ENCODE measurements around the gene TUBB1. TPM values are rescaled to one million over a fixed set of nuclear protein-coding genes. Genes with fewer than 3 reads are reported as not detected.
A peak's percentile ranks its signal among the peaks of the same experiment; 100 is the strongest.
"Not testable (repeated sequence)": the region's sequence is repeated elsewhere in the genome, so short reads cannot be mapped to it uniquely, and the experiment has no call there.

The TUBB1 gene
- polyA plus RNA-seq, 1 donor from 2014 or later: 7.8 TPM

DNA sequence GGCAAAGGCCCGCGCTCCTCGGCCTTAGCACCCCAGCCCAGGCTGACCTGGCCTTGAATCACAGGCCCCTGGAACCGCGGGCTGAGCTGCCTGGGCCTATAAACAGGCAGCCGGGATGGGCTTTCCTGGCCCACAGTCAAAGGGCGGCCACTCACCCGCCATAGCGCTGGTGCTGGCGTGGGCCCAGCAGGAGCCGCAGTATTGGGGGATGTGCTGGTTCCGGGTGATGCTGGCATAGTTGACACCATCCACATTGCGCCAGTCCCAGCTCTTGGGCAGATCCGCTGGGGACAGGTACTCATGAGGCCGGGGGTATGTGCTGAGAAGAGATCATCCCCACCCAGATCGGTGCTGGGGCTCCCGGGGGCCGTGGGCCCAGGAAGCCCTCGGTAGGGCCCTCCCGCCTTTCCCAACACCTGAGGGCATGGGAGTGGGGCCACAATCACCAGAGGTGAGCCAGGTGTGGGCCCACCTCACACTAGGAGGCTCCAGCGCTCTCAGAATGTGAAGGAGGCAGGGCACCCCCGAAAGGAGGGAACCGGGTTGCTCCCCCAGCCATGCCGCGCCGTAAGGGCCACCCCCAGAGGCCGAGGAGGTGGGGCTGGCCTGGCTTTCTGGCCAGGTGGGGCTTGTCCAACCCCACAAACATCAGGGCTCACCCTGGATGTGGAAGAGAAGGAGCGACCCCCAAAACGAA lies 12.9 kb upstream of the TUBB1 start:
- peaks cover 29 to 37% (median 31%) of the 10 kb centered on the region in 3 donors for H3K4me1 Mint-ChIP-seq
- H3K27me3 Mint-ChIP-seq: no peaks in the 10 kb centered on the region
- H3K36me3 Mint-ChIP-seq: peaks cover 8% of the 10 kb centered on the region
- H3K4me3 Mint-ChIP-seq: peak overlapping the region; percentile 89 to 97 (median 94)
- no peaks in the 10 kb centered on the region for H3K9me3 Mint-ChIP-seq
- peak overlapping the region; percentile 95 to 99 (median 97) for H3K27ac Mint-ChIP-seq

DNA sequence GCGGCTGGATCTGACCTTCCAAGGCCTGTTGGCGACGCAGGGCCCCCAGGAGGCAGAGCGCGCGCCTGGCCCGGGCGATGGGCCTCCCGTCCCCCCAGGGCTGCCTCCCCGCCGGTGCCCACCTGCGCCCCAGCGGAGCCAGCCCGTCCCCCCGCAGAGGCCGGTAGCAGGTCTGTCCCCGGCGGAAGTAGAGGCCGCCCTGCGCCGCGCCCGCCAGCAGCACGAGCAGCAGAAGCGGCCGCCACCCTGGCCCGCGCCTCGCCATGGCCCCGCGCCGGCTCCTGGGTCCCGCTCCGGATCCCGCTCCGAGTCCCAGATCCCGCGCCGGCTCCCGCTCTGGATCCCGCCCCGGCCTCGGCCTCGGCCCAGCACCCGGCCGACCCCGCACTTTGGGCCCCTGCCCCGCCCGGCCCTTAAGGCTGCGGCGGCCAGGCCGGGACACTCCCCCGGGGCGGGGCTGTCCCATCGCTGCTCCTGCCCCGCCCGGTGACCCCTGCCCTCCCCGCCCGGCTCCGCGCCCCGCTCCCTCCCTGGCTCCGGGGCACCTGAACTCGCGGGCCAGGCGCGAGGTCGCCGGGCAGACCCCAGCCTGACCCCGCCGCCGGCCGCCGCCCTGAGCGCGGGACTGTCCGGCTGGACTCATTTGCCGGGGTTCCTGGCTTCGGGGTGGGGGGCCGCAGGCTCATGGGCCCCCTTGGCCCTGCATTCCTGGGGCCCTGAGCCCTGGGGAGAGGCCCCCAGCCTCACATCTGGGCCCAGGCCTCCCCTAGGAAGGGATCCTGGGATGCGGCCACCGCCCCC lies 12.2 kb upstream of the TUBB1 start, which contains the start of gene CTSZ:
CTSZ (minus strand) TSS at position 391 of the 801 bp plus-strand sequence; CDS start at position 265, 126 bp downstream.
- Mint-ChIP-seq H3K4me3 (peak within 1 kb of the TSS; percentile 95 to 100 (median 98)), H3K36me3 (peaks cover 11% of the 10 kb centered on the region), H3K9me3 (no peaks in the 10 kb centered on the region), H3K27me3 (no peaks in the 10 kb centered on the region), H3K4me1 (peaks cover 31 to 38% (median 32%) of the 10 kb centered on the region in 3 donors), H3K27ac (peak within 1 kb of the TSS; percentile 96 to 99 (median 97))

DNA sequence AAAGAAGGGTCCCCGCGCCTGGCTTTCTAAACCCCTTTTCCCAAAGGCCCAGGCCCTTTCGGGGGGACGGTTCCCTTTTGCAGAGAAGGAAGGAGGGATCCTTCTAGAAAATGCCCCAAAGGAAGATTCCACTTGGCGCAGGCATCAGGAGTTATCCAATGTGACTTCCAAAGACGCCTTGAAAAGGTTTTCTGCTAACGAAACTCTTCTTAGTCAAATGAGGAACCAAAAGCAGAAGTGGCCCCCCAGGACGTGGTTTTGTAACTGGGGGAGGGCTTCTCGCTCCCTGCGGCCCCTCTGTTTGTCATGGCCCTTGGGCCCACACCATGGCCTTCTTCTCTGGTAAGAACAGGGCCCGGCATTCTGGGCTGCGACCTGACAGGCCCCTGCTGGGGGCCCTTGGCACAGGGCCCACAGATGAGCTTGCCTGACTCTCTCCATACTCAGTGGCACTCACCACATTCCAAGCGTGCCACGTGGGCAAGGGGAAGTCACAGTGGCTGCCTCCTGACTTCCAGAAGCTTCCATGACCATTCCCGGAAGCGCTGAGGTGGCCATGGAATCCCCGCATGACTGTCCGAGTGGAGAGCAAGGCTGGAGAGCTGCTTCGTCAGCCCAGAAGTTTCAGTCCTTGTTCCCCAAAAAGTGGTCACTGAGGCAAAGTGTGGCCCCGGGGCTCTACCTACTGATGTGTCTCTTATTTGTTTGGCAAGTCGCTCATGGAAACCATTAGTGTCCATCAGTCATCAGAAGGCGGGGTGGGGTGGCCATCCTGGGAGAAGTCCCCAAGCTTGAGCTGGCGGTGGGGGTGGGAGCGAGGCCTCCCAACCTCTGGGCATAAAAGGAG lies 11.3 kb upstream of the TUBB1 start:
- Mint-ChIP-seq H3K4me3 (peak overlapping the region; percentile 95 to 100 (median 96)), H3K9me3 (no peaks in the 10 kb centered on the region), H3K4me1 (peaks cover 23 to 42% (median 29%) of the 10 kb centered on the region in 3 donors), H3K27ac (peak overlapping the region; percentile 86 to 96 (median 96)), H3K36me3 (peaks cover 11% of the 10 kb centered on the region), H3K27me3 (no peaks in the 10 kb centered on the region)

DNA sequence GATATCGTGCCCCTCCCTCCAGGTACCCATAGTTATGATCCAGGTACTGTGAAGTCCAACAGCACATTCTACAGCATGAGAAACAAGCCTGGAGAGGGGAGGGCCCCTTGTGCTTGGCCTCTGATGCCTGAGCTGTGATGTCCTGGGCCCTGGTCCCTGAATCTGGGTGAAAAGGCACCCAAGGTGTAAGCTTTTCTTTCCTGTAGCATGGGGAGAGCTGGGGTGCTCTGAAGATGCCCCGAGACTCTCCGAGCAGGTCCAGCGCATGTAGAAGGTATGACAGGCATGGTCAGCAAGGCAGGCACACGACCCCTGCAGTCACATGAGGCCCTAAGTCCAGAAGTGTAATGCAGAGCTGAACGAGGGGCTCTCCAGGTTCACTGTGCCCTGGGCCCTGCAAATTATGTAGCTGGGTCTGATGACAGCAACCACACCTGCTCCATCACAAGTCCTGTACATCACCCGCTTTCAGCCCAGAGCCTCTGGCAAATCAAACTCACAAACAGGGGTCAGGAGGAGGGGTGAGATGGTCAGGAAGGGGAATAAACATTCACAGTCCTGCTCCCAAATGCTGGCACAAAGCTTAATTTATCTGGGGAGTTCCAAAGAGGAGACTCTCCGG lies 10.4 kb upstream of the TUBB1 start:
- Mint-ChIP-seq H3K36me3 (peaks cover 9% of the 10 kb centered on the region), H3K27ac (peak overlapping the region; percentile 86 to 96 (median 96)), H3K27me3 (no peaks in the 10 kb centered on the region), H3K4me3 (peak overlapping the region in 3 of 4 donors; percentile 73 to 98 (median 73)), H3K4me1 (peaks cover 19 to 33% (median 25%) of the 10 kb centered on the region in 3 donors), H3K9me3 (no peaks in the 10 kb centered on the region)

DNA sequence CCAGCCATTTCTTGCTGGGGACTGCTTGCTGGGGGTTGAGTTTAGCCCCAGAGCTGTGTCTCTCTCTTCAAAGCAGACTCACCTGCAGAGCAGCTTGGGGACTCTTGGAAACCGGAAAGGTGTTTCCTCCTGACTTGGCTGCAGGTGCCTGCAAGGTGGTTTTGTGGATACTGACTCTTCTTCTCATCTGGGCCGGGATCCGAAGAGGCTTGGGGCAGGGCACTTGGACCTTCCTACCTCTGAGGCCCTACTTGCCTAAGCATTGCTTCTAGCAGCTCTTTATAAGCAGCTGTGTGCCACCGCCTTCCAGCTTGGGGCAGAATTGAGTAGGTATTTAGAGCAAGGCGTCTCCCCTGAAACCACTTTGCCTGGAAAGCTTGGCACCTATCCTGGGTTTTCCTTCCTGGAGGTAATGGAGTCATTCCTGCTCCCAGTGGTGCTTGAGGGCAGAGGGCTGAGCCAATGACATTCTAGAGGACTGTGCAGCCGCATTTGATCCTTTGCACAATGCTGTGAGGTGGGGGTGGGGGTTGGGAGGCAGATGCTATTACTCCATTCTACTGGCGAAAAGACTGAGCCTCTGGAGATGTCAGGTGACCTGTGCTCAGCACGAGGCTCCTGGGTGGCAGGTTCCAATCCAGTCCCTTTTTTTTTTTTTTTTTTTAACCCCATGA lies 8.8 kb upstream of the TUBB1 start:
- Mint-ChIP-seq H3K36me3 (peaks cover 4% of the 10 kb centered on the region), H3K4me1 (peaks cover 15 to 28% (median 15%) of the 10 kb centered on the region in 3 donors), H3K9me3 (no peaks in the 10 kb centered on the region), H3K27ac (peak overlapping the region in 1 of 3 donors; percentile 65), H3K27me3 (no peaks in the 10 kb centered on the region), H3K4me3 (peak overlapping the region in 1 of 4 donors; percentile 76)

DNA sequence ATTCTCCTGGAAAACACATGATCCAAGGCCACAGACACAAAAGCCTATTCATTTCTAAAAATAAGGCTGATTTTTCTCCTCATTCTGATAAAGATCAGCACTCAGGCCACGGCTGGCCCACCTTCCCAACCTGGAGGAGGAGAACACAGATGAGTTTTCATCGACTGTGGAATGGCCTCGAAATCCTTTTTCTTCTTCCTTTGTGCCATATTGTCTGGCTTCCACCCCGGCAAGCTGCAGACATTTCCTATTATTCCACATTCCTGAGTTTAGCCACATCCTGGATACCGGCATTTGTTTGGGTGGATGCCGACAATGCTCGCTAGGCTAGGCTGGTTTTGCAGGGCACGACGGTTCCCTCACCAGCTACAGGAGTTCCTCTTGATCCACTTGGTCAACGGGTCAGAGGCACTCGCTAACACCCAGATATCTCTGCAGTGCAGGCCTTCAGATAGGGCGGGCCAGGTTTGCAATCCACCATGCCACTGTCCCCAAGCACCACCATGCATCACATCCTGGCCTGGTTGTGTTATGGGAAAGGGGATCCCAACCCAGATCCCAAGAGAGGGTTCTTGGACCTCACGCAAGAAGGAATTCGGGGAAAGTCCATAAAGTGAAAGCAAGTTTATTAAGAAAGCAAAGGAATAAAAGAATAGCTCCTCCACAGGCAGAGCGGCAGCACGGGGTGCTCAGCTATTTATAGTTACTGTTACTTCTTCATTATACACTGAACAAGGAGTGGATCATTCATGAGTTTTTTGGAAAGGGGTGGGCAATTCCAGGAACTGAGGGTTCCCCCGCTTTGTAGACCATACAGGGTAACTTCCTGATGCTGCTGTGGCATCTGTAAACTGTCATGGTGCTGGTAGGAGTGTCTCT lies 8.0 kb upstream of the TUBB1 start:
- Mint-ChIP-seq H3K27ac (peak overlapping the region in 1 of 3 donors; percentile 57), H3K4me3 (peak overlapping the region in 1 of 4 donors; percentile 52), H3K9me3 (no peaks in the 10 kb centered on the region)

DNA sequence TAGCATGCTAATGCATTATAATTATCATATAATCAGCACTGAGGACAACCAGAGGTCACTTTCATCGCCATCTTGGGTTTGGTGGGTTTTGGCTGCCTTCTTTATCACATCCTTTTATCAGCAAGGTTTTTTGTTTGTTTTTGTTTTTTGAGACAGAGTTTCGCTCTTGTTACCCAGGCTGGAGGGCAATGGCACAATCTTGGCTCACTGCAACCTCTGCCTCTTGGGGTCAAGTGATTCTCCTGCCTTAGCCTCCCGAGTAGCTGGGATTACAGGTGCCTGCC lies 7.4 kb upstream of the TUBB1 start:
- H3K27me3 Mint-ChIP-seq, H3K9me3 Mint-ChIP-seq, H3K36me3 Mint-ChIP-seq: not testable (repeated sequence)
- Mint-ChIP-seq H3K4me1 (peaks cover 22 to 38% (median 25%) of the 10 kb centered on the region in 3 donors), H3K4me3 (peak overlapping the region in 1 of 4 donors; percentile 52), H3K27ac (peak overlapping the region in 1 of 3 donors; percentile 57)

More for the DNA sequence above, 8.0 kb upstream of the TUBB1 start:
- Mint-ChIP-seq H3K4me1 (peaks cover 16 to 32% (median 20%) of the 10 kb centered on the region in 3 donors), H3K36me3 (peaks cover 4% of the 10 kb centered on the region), H3K27me3 (no peaks in the 10 kb centered on the region)

DNA sequence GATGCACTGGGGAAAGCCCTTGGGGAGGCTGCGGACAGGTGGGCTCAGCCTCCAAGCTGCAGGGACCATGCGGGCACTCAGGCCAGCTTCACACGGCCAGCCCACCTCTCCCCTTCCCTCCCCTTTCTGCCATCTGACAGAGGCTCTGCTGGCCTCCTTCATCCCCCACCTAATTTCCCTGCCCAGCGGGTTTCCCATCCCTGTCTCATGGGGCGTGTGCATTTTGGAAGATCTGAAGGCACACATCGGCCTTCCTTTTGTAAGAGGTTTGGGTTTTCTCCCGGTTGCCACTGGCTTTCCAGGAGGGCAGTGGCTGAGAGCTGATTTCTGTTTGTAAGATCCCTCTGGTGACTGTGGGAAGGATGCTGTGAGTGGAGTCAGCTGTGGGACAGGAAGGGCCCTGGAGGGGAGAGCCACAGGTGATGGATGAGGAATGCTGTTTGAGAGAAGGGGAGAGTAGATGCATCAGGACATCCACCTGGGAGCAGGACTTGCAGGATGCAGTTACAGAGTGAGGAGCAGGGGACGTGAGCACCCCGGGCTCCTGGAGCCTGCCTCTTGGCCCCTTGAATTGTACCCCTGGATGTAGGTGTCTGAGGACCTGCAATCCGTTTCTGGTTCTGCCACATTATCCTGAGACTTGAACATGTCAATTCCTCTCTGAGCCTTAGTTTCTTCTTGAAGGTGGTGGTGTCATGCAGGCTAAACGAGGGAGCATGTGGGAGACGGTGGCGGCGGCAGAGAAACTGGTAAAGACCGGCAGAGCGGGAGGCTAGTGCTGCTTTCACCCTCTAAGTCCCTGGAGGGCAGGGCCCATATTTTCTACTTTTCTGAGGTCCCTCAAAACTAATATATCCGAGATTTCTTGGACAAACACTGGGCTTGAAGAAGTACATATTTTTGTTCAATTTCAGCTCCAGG lies 5.9 kb upstream of the TUBB1 start:
- no peak overlapping the region for H3K4me3 Mint-ChIP-seq

DNA sequence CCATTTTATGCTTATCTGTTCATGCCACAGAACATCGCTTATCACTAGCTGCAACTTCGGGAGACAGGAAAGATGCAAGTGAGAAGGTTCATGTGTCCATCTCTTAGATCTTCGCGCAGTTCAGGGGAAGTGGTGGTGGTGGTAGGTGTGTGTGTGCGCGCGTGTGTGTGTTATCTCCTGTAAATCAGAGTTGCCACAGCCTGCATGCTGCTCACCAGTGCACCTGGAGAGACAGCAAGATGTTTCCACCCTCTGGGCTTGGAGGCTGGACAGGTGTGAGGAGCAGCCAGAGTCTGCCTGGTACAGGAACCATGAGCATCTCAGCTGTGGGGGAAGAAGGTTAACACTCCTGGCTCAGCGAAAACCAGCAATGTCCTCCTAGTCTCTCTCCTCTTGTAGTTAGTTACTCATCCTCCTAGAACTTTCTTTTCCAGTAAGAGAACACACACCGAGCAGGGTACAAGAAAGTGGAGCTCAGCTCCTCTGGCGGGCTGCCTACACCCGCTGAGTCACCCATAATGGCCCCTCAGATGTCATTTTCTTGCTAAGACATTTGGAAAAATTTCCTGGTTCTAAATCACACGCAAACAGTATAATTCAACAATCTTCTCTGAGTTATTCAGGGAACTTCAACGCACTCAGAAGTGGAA lies 5.1 kb upstream of the TUBB1 start:
- Mint-ChIP-seq H3K9me3 (no peaks in the 10 kb centered on the region), H3K4me3 (peak overlapping the region in 1 of 4 donors; percentile 66), H3K27ac (peak overlapping the region in 1 of 3 donors; percentile 81), H3K27me3 (no peaks in the 10 kb centered on the region), H3K4me1 (peaks cover 30 to 35% (median 32%) of the 10 kb centered on the region in 3 donors), H3K36me3 (peaks cover 4% of the 10 kb centered on the region)

More for the DNA sequence above, 5.9 kb upstream of the TUBB1 start:
- Mint-ChIP-seq H3K27ac (peak overlapping the region in 2 of 3 donors; percentile 67 to 73), H3K4me1 (peaks cover 32 to 37% (median 34%) of the 10 kb centered on the region in 3 donors), H3K9me3 (no peaks in the 10 kb centered on the region), H3K27me3 (no peaks in the 10 kb centered on the region), H3K36me3 (peaks cover 4% of the 10 kb centered on the region)

DNA sequence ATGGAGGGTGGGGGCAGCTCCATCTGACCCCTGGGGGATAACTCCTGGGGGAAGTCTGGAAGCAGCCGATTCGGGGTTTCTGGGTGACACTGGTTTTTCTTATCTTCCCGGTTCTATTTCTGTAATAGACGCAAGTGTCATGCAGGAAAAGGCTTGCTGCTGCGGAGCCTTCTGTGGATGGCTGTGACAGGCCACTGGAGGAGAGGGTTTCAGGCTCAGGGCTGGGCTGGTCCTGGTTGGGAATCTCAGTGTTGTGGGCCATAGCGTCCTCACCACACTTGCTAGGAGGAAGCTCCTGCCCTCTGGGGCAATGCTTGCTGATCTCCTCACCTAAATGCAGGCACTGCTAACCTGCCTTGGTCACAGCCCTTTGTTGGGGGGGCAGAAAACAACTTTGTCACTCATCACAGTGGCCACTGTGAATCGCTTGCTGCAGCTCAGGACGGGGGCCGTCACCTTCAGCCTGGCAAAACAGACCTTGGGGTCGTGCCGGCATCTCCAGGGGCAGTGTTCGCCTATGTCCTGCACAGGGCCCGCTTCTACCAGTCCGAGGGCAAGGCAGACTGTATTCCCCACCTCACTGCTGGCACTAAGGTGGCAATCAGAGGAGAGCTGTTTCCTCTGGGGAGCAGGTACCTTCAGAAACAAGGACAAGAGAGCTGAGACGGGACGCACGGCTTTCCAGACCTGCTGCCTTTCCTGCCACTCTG lies 4.4 kb upstream of the TUBB1 start:
- Mint-ChIP-seq H3K36me3 (peaks cover 4% of the 10 kb centered on the region), H3K9me3 (no peaks in the 10 kb centered on the region), H3K4me1 (peaks cover 30 to 34% (median 32%) of the 10 kb centered on the region in 3 donors), H3K27me3 (no peaks in the 10 kb centered on the region), H3K27ac (peak overlapping the region in 1 of 3 donors; percentile 81), H3K4me3 (peak overlapping the region in 1 of 4 donors; percentile 66)

DNA sequence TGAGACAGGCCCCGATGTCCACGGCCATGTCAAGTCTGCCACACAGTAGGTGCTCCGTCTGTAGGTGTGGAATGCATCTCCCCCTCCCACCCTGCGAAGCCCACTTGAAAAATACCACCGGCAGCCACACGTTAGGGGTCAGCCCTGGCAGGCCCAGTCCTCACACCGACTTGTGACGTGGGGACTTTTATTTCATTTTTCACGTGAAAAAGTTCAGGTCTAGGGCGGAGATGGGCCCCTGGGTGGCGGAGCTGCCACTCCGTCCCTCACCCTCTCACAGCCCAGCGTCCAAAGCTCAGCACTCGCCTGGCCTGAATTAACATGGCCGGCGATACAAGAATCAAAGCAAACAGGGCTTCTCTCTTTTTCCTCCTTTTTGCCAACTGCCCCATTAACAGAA lies 3.8 kb upstream of the TUBB1 start:
- Mint-ChIP-seq H3K27ac (no peak overlapping the region), H3K36me3 (peaks cover 4% of the 10 kb centered on the region), H3K4me1 (peaks cover 28 to 30% (median 29%) of the 10 kb centered on the region in 3 donors), H3K27me3 (no peaks in the 10 kb centered on the region), H3K9me3 (no peaks in the 10 kb centered on the region), H3K4me3 (no peak overlapping the region)
